HG03457 (cell line): Measurements from ENCODE around the gene SYCE3.
"Not testable (repeated sequence)": the region's sequence is repeated elsewhere in the genome, so short reads cannot be mapped to it uniquely, and the experiment has no call there.

Experiments
- ATAC-seq: cut with Tn5 transposase; IDR thresholded peaks from one replicate; pipeline ENCODE4 v1.9.1; 2021; ENCODE audit warnings: moderate number of reproducible peaks; ENCODE audit not compliant: unreplicated experiment

SYCE3 gene

DNA sequence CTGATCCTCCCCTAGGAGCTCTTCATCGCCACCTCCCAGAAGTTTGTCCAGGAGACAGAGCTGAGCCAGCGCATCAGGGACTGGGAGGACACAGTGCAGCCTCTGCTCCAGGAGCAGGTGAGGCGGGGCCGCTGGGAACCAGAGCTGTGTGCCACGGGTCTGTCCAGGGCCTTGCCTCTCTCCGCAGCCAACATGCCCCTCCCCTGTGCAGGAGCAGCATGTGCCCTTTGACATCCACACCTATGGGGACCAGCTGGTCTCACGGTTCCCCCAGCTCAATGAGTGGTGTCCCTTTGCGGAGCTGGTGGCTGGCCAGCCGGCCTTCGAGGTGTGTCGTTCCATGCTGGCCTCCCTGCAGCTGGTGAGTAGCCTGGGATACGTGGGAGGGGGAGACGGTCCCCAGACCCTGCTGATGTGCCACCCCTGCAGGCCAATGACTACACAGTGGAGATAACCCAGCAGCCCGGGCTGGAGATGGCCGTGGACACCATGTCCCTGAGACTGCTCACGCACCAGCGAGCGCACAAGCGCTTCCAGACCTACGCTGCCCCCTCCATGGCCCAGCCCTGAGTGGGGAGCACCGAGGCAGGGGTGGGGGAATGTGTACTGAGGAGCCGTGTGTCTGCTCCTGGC is 39.8 kb downstream of the SYCE3 start:
- ATAC-seq: no peak

DNA sequence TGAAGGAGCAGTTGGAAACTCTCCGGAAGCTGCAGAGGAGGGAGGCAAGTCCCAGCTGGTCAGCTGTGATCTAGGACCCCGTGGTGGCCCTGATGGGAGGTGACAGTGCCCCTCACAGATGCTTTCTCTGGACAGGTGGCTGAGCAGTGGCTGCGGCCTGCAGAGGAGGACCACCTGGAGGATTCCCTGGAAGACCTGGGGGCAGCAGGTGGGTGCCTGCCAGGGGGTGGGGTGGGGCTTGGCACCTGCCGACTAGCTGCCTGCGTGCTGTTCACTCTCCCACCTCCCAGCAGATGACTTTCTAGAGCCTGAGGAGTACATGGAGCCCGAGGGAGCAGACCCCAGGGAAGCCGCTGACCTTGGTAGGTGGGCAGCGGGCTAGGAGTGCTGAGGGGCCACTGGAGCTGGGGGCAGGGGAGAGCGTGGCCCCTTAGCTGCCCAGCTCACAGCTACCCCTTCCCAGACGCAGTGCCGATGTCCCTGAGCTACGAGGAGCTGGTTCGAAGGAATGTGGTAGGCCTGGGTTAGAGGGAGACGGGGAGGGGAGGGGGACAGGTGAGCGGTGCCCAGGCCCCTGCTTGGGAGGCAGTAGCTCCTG is 40.4 kb downstream of the SYCE3 start:
- ATAC-seq: no peak

DNA sequence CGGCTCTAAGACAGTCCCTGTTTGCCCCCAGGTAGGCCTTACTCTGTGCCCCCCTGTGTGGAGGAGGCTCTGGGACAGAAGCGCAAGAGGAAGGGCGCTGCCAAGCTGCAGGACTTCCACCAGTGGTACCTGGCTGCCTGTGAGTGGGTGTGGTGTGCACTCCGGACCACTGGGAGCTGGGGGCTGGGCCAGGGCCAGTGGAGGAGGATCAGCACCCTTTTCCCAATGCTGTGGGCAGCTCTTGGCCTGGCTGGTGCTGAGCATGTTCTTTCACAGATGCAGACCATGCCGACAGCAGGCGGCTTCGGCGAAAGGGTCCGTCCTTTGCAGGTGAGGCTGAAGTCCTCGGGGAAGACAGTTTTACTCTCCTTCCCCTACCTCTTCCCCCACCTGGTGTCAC is 41.0 kb downstream of the SYCE3 start:
- no peak for ATAC-seq

DNA sequence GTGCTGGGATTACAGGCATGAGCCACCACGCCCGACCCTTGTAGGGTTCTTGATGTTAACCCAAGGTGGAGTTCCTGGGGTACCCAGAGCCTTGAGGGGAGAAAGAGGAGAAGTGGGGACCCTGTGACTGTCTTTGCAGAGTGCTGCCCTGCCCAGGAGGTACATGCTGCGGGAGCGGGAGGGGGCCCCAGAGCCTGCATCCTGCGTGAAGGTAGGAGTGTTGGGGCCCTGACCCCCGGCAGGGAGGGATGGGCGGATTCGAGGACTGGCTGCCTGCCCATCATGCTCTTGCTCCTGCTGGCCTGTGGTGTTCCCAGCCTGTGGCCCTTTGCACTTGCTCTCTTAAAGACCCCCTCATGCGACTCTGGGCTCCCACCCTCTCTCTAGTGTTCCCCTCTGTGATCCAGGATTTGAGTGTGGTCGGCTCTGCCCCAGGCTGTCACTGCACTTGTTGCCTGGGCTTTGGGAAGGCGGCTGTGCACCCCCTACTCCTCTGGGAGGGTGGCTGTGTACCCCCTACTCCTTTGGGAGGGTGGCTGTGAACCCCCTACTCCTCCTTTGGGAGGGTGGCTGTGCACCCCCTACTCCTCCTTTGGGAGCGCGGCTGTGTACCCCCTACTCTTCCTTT is 41.8 kb downstream of the SYCE3 start:
- no peak for ATAC-seq

DNA sequence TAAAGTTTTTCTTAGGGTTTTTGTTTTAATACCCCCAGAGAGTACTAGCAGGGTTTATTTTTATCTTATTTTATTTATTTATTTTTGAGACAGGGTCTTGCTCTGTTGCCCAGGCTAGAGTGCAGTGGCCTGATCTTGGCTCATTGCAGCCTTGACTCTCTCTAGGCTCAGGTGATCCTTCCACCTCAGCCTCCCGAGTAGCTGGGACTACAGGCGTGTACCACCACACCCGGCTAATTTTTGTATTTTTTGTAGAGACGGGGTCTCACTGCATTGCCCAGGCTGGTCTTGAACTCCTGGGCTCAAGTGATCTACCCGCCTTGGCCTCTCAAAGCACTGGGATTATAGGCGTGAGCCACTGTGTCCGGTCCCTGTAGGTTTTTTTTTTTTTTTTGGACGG is 42.5 kb downstream of the SYCE3 start:
- ATAC-seq: not testable (repeated sequence)

DNA sequence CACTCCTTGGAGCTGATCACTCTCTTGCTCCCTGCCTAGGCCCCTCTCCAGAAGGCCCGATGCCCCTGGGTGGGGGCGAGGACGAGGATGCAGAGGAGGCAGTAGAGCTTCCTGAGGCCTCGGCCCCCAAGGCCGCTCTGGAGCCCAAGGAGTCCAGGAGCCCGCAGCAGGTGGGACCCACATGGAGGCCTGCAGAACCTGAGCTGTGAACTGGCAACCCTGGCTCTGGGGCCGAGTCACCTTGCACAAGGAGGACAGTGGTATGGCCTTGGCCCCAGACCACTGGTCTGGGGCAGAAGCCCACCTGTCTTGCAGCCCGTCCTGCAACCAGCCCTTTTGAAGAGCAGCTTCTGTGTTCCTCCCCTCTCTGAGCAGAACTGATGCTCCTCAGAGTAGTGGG is 43.6 kb downstream of the SYCE3 start:
- ATAC-seq: no peak

DNA sequence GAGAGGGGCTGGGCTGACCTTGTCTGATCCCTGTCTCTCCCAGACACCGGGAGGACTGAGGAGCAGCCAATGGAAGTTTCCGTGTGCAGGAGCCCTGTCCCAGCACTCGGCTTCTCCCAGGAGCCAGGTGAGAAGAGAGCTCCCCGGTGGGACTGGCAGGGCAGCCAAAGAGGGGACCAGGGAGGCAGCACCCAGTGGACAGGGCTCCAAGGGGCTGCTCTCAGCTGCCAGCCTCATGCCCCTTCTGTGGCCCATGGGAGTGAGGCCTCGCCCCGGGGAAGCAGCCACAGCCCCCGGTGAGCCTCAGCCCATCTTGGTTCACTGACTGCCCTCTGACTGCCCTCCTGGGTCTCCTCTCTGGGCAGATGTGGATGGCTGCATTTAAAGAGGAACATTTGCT is 44.1 kb downstream of the SYCE3 start:
- ATAC-seq: no peak

DNA sequence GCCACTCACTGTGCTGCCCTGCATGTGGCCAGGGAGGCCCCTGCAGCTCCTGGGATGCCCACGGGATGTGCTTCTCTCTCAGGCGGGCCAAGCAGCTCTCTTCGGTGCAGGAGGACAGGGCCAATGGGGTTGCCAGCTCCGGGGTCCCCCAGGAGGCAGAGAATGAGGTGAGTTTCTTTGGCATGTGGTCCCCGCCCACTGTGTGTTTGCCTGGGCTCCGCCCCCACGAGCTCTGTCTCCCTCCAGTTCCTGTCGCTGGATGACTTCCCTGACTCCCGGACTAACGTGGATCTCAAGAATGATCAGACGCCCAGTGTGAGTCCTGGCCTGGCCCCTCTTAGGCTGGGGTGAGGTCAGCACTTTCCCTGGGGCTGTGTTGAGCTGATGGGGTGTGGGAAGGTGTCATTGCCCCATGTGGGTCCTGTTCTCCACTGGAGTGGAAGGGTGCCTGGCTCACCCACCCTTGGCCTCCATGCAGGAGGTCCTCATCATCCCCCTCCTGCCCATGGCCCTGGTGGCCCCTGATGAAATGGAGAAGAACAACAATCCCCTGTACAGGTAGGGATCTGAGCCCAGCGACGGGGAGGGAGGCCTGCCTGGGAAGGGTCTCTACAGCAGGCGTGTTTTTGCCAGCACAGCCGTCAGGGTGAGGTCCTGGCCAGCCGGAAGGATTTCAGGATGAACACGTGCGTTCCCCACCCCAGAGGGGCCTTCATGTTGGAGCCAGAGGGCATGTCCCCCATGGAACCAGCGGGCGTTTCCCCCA is 45.0 kb downstream of the SYCE3 start:
- no peak for ATAC-seq

DNA sequence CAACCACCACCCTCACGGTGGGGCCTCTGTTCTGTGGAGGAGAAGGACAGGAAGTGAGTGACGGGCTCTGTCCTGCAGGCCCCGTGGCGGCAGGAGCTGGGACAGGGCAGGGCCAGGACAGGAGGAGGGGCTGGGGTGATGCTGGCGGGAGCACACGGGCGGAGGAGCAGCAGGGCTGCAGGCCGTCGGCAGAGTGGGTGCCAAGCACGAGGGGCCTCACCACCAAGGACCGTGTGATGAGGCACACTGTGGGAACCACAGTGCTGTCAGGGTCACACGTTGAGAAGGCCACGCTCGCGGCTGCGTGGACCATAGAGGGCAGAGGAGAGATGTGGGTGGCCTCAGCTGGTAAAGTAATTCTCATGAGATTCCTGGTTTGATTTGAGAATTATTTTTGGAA is 45.8 kb downstream of the SYCE3 start:
- no peak for ATAC-seq

DNA sequence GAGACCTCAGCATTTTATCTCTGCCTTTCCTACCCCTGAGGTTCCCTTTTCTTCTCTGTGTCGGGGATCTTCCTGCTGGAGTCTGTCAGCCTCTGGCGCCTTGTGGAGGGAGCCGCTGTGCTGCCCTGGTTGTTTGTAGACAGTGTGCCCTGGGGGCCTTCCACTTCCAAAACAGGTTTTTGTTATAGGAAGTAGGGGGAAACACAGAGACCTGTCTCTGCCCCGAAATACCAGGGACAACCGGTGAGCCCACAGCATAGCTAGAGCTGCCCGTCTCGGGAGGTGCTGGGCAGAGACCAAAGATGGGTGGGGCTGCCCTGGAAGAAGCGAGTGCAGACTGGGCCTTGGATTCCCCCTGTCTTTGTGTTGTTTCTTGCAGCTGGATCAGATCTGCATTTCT is 46.7 kb downstream of the SYCE3 start:
- no peak for ATAC-seq

DNA sequence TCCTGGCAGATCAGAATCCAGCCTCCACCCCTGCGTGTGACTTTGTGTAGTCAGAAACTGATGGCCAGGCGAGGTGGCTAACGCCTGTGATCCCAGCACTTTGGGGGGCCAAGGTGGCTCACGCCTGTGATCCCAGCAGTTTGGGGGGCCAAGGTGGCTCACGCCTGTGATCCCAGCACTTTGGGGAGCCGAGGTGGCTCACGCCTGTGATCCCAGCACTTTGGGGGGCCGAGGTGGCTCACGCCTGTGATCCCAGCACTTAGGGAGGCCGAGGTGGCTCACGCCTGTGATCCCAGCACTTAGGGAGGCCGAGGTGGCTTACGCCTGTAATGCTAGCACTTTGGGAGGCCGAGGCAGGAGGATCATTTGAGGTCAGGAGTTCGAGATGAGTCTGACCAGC is 49.5 kb downstream of the SYCE3 start:
- no peak for ATAC-seq

DNA sequence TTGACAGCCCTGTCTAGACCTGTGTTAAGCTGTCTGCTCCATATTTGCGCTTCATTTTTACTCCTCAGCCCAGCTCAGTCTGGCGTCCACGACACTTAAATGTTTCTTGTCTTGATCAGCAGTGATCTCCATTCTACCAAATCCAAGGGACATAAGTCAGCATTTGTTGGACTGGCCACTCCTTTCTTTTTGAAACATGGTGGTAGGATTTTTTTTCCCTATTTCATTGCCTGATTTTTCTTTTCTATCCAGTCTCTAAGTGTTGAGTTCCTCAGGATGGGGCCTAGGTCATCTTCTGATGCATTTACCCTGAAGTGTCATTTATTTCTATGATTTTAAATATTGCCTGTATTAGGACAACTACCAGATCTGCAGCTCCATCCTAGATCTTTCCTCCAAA is 53.8 kb downstream of the SYCE3 start:
- ATAC-seq: no peak

DNA sequence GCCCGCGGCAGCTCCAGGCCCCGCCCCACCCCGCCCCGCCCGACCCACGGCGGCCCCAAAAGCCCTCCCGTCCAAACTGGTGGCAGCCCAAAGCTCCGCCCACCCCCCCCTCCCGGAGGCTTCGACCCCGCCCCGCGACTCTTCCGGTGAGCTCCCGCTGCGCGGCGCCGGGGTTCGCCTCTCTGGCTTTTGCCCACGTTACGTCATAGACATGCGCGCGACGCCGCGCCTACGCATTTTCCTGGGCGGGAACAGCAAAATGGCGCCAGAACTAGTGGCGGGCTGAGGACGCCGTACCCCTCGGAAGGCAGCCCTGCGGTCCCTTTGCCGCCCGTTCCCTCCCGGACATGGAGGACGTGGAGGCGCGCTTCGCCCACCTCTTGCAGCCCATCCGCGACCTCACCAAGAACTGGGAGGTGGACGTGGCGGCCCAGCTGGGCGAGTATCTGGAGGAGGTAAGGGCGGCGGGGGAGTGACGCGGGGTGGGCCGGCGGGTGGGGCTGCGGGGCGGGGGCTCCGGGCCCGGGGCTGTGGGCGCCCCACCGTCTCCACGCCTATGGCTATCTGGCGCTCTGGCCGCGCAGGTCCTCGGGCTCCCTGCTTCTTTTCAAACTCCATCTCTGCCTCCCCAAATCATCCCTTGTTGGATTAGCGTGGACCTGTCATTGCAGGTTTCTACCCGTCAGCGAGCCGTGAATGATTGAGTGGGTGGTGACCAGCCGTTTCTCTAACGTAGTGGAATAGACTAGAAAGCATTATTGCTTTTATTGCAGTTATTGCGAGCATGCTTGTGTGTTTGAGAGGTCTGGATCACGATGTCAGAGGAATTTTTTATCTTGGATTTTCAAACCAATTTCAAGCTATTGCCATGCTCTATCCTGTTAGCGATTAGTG is 54.5 kb downstream of the SYCE3 start, which contains the start of gene NCAPH2:
Gene NCAPH2, plus strand, starts transcription at position 234 of the 894 bp plus-strand sequence. Its CDS starts 114 bp downstream, at position 348.
- ATAC-seq: peak; percentile 37

DNA sequence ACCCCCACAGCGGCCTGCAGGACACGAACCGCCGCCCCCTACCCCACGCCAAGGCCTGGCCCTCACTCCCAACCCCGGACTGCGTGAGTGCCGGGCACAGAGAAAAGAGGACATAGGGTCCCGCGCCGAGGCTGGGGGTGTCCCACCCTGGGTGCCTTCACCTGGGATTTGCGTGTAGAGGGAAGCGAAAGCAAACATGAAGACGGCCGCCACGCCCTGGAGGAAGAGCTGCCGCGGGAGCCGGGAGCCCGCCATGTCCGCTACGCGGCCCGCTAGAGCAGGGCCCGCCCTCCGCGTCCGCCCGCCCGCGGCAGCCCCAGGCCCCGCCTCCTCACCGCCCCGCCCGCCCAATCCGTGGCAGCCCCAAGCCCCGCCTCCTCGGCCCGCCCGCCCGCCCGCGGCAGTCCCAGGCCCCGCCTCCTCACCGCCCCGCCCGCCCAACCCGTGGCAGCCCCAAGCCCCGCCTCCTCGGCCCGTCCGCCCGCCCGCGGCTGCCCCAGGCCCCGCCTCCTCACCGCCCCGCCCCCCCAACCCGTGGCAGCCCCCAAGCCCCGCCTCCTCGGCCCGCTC is 55.2 kb downstream of the SYCE3 start, which contains the start of gene LMF2:
Gene LMF2, minus strand, starts transcription at position 282 of the 570 bp plus-strand sequence. Its CDS starts 27 bp downstream, at position 255.
- peak; percentile 42 for ATAC-seq

DNA sequence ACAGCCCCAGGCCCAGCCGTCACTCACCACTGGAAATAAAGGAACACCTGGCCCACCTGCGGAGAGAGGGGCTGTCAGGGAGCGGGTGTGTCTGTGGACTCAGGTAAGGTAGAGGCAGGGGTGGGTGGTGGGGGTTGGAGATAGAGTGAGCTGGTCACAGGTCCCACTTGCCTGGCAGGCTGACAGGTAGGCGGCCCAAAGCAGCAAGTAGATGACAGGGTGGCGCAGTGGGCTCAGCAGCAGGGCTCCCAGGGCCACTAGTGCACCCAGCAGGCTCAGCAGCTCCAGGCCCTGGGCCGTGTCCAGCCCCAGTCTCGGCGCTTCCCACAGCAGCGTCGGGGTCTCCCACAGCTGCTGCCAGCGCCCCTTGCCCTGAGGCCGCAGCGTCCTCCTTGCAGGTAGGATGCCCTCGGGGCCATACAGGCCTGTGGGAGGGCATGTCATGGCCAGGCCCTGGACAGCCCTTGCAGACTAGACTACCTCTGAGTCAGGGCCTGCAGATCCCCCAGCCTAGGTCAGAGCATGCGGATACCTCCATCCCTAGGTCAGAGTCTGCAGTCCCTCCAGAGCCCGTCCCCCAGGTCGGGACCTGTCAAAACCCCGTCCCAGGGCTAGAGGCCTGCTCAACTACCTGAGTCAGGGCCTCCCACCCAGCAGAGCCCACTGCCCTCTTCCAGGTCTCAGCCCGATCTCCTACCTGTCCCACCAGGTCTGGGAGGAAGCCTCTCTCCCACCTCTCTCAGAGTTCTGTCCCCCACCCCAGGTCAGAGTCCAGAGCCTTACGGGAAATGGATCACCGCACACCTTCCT is 55.9 kb downstream of the SYCE3 start:
- ATAC-seq: peak; percentile 5

DNA sequence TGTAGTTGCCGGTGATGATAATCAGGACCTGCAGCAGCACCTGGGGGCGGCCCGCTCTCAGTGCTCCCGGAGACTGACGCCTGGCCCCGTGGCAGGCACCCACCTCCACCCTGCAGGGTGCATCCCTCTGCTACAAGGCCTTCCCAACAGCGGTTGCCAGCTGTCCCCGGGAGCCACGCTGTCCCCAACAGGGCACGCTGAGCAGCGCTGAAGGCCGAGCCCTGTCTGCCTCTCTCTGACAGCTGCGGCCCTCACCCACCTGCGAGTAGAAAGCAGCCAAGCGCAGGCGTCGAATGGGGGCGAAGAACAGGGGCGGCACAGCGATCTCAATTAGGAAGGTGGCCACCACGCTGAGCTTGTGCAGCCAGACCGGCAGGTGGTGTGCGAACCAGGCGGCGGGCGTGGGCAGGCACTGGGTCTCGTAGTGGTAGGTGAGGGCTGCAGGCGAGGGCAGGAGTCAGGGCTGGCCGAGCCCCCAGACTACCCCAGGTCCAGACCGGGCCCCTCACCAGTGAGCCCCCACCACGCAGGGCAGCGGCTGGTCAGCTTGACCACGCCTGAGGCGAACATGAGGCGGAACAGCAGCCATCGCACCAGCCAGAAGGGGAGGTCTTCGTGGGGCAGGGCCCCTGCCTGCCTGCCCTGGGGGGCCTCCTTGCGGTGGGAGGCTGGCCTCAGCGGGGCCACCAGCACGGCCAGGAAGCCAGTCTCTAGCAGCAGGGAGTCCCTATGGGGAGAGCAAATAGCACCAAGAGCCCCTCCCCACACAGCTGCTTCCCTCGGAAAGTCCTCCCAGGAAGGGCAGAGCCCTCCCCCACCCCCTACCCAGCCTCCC is 56.7 kb downstream of the SYCE3 start:
- no peak for ATAC-seq

DNA sequence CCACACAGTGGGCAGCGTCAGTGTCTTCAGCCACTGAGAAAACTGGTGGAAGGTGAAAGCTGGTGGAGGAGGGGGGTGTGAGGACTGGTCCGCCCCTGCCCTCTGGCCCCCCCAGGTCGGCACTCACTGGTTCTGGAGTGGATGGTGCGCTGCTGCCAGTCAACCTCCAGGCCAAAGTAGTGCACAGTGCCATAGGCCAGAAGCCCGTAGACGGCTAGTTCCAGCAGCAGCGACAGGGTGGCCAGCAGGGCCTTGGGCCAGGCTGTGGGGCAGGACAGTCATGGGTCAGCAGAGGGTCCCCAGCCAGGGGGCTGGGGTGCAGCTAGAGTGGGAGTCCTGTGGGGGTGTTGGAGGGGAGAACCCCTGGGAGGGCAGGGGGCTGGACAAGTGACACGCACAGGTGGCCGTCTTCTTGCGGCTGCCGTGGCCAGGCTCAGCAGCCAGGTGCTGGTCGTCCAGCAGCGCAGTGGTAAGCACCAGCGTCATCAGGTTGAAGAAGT is 57.4 kb downstream of the SYCE3 start:
- ATAC-seq: no peak
